Loucy (cell line): ENCODE measurements around the gene HEG1.

Experiments used
- H2AFZ ChIP-seq: fragments of 200-600 bp; sonication (generic); 2 replicates; pipeline ENCODE4 v1.6.0; 2016; ENCODE audit warnings: antibody characterized with exemption, mild to moderate bottlenecking, low read length, moderate library complexity
- H3F3A ChIP-seq: fragments of 200-600 bp; 2 replicates; pipeline ENCODE4 v1.6.0; 2016; ENCODE audit warnings: antibody characterized with exemption, low read depth, mild to moderate bottlenecking
- H3K27me3 ChIP-seq: fragments of 200-600 bp; sonication (generic); 2 replicates; pipeline ENCODE4 v1.6.1; 2014; ENCODE audit warnings: low read length, mild to moderate bottlenecking; ENCODE audit not compliant: insufficient read depth, poor library complexity, severe bottlenecking
- H3K36me3 ChIP-seq: fragments of 200-600 bp; sonication (generic); 2 replicates; pipeline ENCODE4 v1.6.1; 2016; ENCODE audit warnings: low read length; ENCODE audit not compliant: insufficient read depth
- H3K4me1 ChIP-seq: fragments of 200-600 bp; sonication (generic); 2 replicates; pipeline ENCODE4 v1.5.1; 2014; ENCODE audit warnings: low read length, mild to moderate bottlenecking; ENCODE audit not compliant: insufficient read depth, poor library complexity, severe bottlenecking
- H3K4me2 ChIP-seq: fragments of 200-600 bp; sonication (generic); 2 replicates; pipeline ENCODE4 v1.6.0; 2014; ENCODE audit warnings: antibody characterized with exemption, low read length, low read depth, mild to moderate bottlenecking; ENCODE audit not compliant: poor library complexity, severe bottlenecking
- H3K4me3 ChIP-seq: fragments of 200-600 bp; sonication (generic); 2 replicates; pipeline ENCODE4 v1.5.1; 2014; ENCODE audit warnings: low read length, mild to moderate bottlenecking, mixed read lengths; ENCODE audit not compliant: poor library complexity, severe bottlenecking
- H3K79me2 ChIP-seq: fragments of 200-600 bp; sonication (generic); 2 replicates; pipeline ENCODE4 v1.6.1; 2014; ENCODE audit warnings: low read length; ENCODE audit not compliant: insufficient read depth
- H3K9ac ChIP-seq: fragments of 200-600 bp; sonication (generic); 2 replicates; pipeline ENCODE4 v1.6.0; 2014; ENCODE audit warnings: mild to moderate bottlenecking, low read depth, low read length, moderate library complexity; ENCODE audit not compliant: poor library complexity, severe bottlenecking
- H3K9me2 ChIP-seq: fragments of 200-600 bp; sonication (generic); replicated peaks from 2 replicates; pipeline ENCODE4 v1.6.1; 2016; ENCODE audit warnings: low read depth, low read length, mixed read lengths
- H3K9me3 ChIP-seq: fragments of 200-600 bp; sonication (generic); 2 replicates; pipeline ENCODE4 v1.6.1; 2014; ENCODE audit warnings: mild to moderate bottlenecking, antibody characterized with exemption, low read length, low read depth; ENCODE audit not compliant: insufficient read depth
- H4K20me1 ChIP-seq: fragments of 200-600 bp; sonication (generic); 2 replicates; pipeline ENCODE4 v1.6.0; 2014; ENCODE audit warnings: antibody characterized with exemption, low read length, mild to moderate bottlenecking; ENCODE audit not compliant: insufficient read depth, poor library complexity, severe bottlenecking
- EZH2phosphoT487 ChIP-seq: fragments of 200-600 bp; IDR thresholded peaks from 2 replicates; pipeline ENCODE4 v1.6.1; 2018; ENCODE audit warnings: antibody characterized with exemption, mild to moderate bottlenecking, moderate library complexity, borderline replicate concordance
- TF ChIP-seq, protein P1 (sequence below): fragments of 200-600 bp; sonication (generic); conservative IDR thresholded peaks from 2 replicates; pipeline ENCODE4 v1.5.1; 2014; ENCODE audit warnings: mild to moderate bottlenecking, antibody characterized with exemption, low read length

HEG1 gene

DNA sequence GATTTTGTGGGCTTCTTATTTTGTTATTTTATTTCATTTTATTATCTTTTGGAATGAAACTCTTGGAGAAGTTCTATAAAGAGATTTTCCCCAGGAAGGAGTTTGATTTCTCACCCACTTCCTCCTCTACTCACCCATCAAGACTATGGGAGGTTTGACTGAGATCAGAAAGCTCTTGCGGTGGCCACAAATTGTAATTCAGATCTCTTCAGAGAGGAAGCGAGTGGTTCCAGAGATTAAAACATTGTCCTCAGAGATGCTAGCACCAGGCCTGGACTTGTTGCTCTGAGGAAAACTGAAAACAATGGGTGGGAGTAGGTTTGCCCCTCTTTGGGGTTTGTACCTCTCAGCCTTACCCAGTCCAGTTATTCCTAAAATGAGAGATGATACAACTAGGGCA lies 113.2 kb downstream of the HEG1 start:
- Histone ChIP-seq H3K4me1 (no peaks in the 10 kb centered on the region), H2AFZ (no peak overlapping the region), H3K4me2 (no peak overlapping the region), H3K4me3 (no peak overlapping the region), H3K79me2 (no peaks in the 10 kb centered on the region), H3F3A (no peaks in the 10 kb centered on the region), H3K9ac (no peak overlapping the region), H3K9me2 (no peaks in the 10 kb centered on the region), H3K36me3 (no peaks in the 10 kb centered on the region), H4K20me1 (no peaks in the 10 kb centered on the region), H3K27me3 (no peaks in the 10 kb centered on the region), H3K9me3 (no peaks in the 10 kb centered on the region)
- no peak for TF ChIP-seq EZH2phosphoT487
- TF ChIP-seq, protein P1, sequence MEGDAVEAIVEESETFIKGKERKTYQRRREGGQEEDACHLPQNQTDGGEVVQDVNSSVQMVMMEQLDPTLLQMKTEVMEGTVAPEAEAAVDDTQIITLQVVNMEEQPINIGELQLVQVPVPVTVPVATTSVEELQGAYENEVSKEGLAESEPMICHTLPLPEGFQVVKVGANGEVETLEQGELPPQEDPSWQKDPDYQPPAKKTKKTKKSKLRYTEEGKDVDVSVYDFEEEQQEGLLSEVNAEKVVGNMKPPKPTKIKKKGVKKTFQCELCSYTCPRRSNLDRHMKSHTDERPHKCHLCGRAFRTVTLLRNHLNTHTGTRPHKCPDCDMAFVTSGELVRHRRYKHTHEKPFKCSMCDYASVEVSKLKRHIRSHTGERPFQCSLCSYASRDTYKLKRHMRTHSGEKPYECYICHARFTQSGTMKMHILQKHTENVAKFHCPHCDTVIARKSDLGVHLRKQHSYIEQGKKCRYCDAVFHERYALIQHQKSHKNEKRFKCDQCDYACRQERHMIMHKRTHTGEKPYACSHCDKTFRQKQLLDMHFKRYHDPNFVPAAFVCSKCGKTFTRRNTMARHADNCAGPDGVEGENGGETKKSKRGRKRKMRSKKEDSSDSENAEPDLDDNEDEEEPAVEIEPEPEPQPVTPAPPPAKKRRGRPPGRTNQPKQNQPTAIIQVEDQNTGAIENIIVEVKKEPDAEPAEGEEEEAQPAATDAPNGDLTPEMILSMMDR: no peak

DNA sequence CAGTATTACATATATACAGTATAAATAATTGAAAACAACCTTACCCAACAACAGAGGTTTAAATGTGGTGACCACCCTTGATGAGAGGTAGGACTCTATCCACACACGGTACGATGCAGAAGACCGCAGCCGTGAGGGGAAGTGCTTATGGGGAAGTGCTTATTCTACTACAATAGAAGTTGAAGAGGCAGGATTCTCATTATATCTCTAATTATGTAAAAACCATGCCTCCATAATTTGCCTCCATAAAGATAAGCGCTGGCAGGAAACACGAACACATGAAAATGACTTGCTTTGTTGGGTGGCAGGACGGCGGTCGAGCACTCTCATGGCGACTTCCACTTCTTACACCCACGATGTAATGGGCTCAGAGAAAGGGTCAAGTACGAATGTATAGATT lies 114.0 kb downstream of the HEG1 start:
- no peak overlapping the region for H3K4me3 ChIP-seq
- H3K9me2 ChIP-seq: no peaks in the 10 kb centered on the region
- no peaks in the 10 kb centered on the region for H3K36me3 ChIP-seq
- H2AFZ ChIP-seq: no peak overlapping the region
- no peaks in the 10 kb centered on the region for H3K9me3 ChIP-seq
- no peaks in the 10 kb centered on the region for H3K4me1 ChIP-seq
- H3K79me2 ChIP-seq: no peaks in the 10 kb centered on the region
- TF ChIP-seq, protein P1: no peak
- no peak for TF ChIP-seq EZH2phosphoT487
- H3K9ac ChIP-seq: no peak overlapping the region
- no peaks in the 10 kb centered on the region for H4K20me1 ChIP-seq
- H3F3A ChIP-seq: no peaks in the 10 kb centered on the region
- H3K4me2 ChIP-seq: no peak overlapping the region
- H3K27me3 ChIP-seq: no peaks in the 10 kb centered on the region

DNA sequence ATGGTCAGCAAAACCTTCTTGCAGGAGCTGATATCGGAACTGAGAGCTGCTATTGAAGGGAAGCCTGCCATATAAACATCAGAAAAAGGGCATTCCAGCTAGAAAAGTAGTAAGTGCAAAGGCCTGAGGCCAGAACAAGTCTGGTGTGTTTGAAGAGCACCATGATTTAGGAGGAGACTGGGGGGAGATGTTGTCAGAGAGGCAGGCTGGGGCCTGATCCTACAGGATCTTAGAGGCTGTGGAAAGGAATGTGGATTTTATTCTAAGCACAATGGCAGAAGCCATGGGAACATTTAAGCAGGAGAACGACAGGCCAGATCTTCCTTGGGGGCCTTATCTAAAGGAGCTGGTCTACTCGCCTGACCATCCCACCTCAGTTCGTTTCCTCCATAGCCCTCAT lies 116.1 kb downstream of the HEG1 start:
- no peaks in the 10 kb centered on the region for H3F3A ChIP-seq
- H3K9ac ChIP-seq: no peak overlapping the region
- H3K27me3 ChIP-seq: no peaks in the 10 kb centered on the region
- H3K9me3 ChIP-seq: no peaks in the 10 kb centered on the region
- no peaks in the 10 kb centered on the region for H3K4me1 ChIP-seq
- no peak overlapping the region for H3K4me2 ChIP-seq
- no peaks in the 10 kb centered on the region for H3K79me2 ChIP-seq
- no peaks in the 10 kb centered on the region for H4K20me1 ChIP-seq
- no peak overlapping the region for H2AFZ ChIP-seq
- H3K9me2 ChIP-seq: no peaks in the 10 kb centered on the region
- H3K4me3 ChIP-seq: no peak overlapping the region
- no peaks in the 10 kb centered on the region for H3K36me3 ChIP-seq
- no peak for TF ChIP-seq EZH2phosphoT487
- TF ChIP-seq, protein P1: no peak
